SK-N-SH treated with all-trans-retinoic acid at 6 μM for 48 hours (cell line): ENCODE results near the gene CTBP2.

ENCODE experiments used
- ATAC-seq: fragments of 200-7000 bp; cut with Tn5 transposase; 3 replicates; pipeline ENCODE4 v1.9.1; 2020; ENCODE audit warnings: mild to moderate bottlenecking, moderate library complexity
- ARNTL ChIP-seq: fragments of 450-650 bp; formaldehyde crosslinking; IDR thresholded peaks from 2 replicates; pipeline ENCODE4 v1.5.0; 2020; ENCODE audit warnings: low read depth, mild to moderate bottlenecking, moderate library complexity, borderline replicate concordance
- BACH2 ChIP-seq: fragments of 250-450 bp; sonication (Bioruptor Pico); IDR thresholded peaks from 2 replicates; pipeline ENCODE4 v1.9.0; 2021; ENCODE audit warnings: mild to moderate bottlenecking, borderline replicate concordance
- CSDC2 ChIP-seq: fragments of 250-450 bp; sonication (Bioruptor Pico); IDR thresholded peaks from 2 replicates; pipeline ENCODE4 v1.5.0; 2020; ENCODE audit warnings: mild to moderate bottlenecking, moderate library complexity
- CSRNP3 ChIP-seq: fragments of 250-450 bp; sonication (Bioruptor Pico); IDR thresholded peaks from 2 replicates; pipeline ENCODE4 v1.5.1; 2021; ENCODE audit warnings: mild to moderate bottlenecking, moderate library complexity
- ESRRG ChIP-seq: fragments of 250-450 bp; sonication (Bioruptor Pico); IDR thresholded peaks from 2 replicates; pipeline ENCODE4 v1.6.1; 2021; ENCODE audit warnings: mild to moderate bottlenecking
- GLIS3 ChIP-seq: fragments of 250-450 bp; sonication (Bioruptor Pico); IDR thresholded peaks from 2 replicates; pipeline ENCODE4 v1.5.0; 2020; ENCODE audit warnings: mild to moderate bottlenecking, moderate library complexity
- ISL1 ChIP-seq: fragments of 250-450 bp; sonication (Bioruptor Pico); IDR thresholded peaks from 2 replicates; pipeline ENCODE4 v2.1.2; 2022; ENCODE audit warnings: mild to moderate bottlenecking, moderate library complexity
- PATZ1 ChIP-seq: fragments of 250-450 bp; sonication (Bioruptor Pico); IDR thresholded peaks from 2 replicates; pipeline ENCODE4 v1.8.0; 2020; ENCODE audit warnings: mild to moderate bottlenecking, moderate library complexity, borderline replicate concordance
- PPARA ChIP-seq: fragments of 250-450 bp; sonication (Bioruptor Pico); IDR thresholded peaks from 2 replicates; pipeline ENCODE4 v1.5.0; 2020; ENCODE audit warnings: mild to moderate bottlenecking, borderline replicate concordance
- RARB ChIP-seq: fragments of 250-450 bp; sonication (Bioruptor Pico); IDR thresholded peaks from 2 replicates; pipeline ENCODE4 v1.8.0; 2021; ENCODE audit warnings: mild to moderate bottlenecking, moderate library complexity
- SNAI2 ChIP-seq: fragments of 250-450 bp; sonication (Bioruptor Pico); IDR thresholded peaks from 2 replicates; pipeline ENCODE4 v1.5.0; 2020; ENCODE audit warnings: mild to moderate bottlenecking, moderate library complexity
- TCF4 ChIP-seq: fragments of 250-450 bp; sonication (Bioruptor Pico); IDR thresholded peaks from 2 replicates; pipeline ENCODE4 v1.8.0; 2021; ENCODE audit warnings: mild to moderate bottlenecking, moderate library complexity, borderline replicate concordance
- ZC3H10 ChIP-seq: fragments of 250-450 bp; sonication (Bioruptor Pico); IDR thresholded peaks from 2 replicates; pipeline ENCODE4 v1.5.1; 2021; ENCODE audit warnings: mild to moderate bottlenecking, moderate library complexity
- ZFP30 ChIP-seq: fragments of 450-650 bp; formaldehyde crosslinking; IDR thresholded peaks from 2 replicates; pipeline ENCODE4 v1.5.0; 2022; ENCODE audit warnings: mild to moderate bottlenecking, moderate library complexity
- ZNF565 ChIP-seq: fragments of 450-650 bp; formaldehyde crosslinking; conservative IDR thresholded peaks from 2 replicates; pipeline ENCODE4 v1.5.0; 2020; ENCODE audit warnings: low read depth, mild to moderate bottlenecking, moderate library complexity
- ZNF70 ChIP-seq: fragments of 450-650 bp; formaldehyde crosslinking; IDR thresholded peaks from 2 replicates; pipeline ENCODE4 v1.5.0; 2020; ENCODE audit warnings: mild to moderate bottlenecking, moderate library complexity
- TF ChIP-seq, protein P1 (sequence below): fragments of 250-450 bp; sonication (Bioruptor Pico); IDR thresholded peaks from 2 replicates; pipeline ENCODE4 v1.5.1; 2020; ENCODE audit warnings: low read depth, mild to moderate bottlenecking, moderate library complexity
- TF ChIP-seq, protein P2 (sequence below): fragments of 250-450 bp; sonication (Bioruptor Pico); IDR thresholded peaks from 2 replicates; pipeline ENCODE4 v1.8.0; 2021; ENCODE audit warnings: low read depth, mild to moderate bottlenecking, moderate library complexity, borderline replicate concordance

Gene CTBP2

GRCh38 chr10:125134483-125134848, 25.9 kb downstream of the CTBP2 start:
- ATAC-seq, result no peak
- TF ChIP-seq SNAI2 (no peak), RARB (CRISPR knock-in tag) (no peak), TCF4 (no peak), ZC3H10 (no peak), ZNF565 (CRISPR knock-in tag) (no peak), ZNF70 (CRISPR knock-in tag) (no peak), PATZ1 (CRISPR knock-in tag) (no peak)
- TF ChIP-seq, protein P1, sequence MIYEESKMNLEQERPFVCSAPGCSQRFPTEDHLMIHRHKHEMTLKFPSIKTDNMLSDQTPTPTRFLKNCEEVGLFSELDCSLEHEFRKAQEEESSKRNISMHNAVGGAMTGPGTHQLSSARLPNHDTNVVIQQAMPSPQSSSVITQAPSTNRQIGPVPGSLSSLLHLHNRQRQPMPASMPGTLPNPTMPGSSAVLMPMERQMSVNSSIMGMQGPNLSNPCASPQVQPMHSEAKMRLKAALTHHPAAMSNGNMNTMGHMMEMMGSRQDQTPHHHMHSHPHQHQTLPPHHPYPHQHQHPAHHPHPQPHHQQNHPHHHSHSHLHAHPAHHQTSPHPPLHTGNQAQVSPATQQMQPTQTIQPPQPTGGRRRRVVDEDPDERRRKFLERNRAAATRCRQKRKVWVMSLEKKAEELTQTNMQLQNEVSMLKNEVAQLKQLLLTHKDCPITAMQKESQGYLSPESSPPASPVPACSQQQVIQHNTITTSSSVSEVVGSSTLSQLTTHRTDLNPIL (CRISPR knock-in tag), result no peak

DNA sequence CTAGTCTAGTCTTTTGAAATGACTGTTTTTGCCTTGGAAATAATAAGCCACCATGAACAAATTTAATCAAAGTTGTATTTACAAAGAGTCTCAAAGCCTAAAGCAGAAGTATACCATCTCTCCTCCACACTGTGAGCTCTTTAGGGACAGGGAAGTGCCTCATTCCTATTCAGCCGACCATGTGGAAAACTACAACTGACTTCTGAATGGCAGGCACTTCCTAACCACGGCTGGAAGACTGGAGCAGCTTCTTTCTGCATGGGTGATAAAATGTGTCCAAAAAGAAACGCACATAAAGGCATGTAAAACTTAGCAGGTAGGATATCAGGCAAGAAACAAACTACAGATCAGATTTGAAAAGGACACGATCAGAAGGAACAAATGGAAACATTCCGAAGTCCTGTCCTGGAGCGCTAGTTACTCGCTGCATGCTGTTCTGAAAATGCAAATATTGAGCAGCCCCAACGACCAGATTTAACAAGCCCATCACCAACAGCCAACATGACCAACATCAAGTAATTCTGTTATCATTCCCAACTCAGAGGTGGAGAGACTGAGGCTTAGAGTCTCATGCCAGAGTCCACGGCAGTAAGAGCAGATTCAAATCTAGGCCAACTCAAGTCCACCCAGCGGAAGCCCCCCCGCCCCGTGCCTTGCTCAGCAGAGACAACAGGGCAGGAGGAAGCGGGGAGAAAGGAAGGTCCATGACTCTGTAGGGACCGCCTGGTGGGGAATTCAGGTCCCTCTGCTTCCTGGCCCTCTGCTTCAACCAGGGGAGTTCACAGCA, 26.5 kb downstream of the CTBP2 start:
- ATAC-seq, result no peak
- TF ChIP-seq, protein P2, sequence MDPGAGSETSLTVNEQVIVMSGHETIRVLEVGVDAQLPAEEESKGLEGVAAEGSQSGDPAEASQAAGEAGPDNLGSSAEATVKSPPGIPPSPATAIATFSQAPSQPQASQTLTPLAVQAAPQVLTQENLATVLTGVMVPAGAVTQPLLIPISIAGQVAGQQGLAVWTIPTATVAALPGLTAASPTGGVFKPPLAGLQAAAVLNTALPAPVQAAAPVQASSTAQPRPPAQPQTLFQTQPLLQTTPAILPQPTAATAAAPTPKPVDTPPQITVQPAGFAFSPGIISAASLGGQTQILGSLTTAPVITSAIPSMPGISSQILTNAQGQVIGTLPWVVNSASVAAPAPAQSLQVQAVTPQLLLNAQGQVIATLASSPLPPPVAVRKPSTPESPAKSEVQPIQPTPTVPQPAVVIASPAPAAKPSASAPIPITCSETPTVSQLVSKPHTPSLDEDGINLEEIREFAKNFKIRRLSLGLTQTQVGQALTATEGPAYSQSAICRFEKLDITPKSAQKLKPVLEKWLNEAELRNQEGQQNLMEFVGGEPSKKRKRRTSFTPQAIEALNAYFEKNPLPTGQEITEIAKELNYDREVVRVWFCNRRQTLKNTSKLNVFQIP (CRISPR knock-in tag), result no peak
- TF ChIP-seq ARNTL (CRISPR knock-in tag), result no peak
- no peak for TF ChIP-seq BACH2
- TF ChIP-seq CSRNP3, result no peak
- TF ChIP-seq, protein P1 (CRISPR knock-in tag), result no peak
- no peak for TF ChIP-seq ZC3H10
- no peak for TF ChIP-seq ZFP30 (CRISPR knock-in tag)
- no peak for TF ChIP-seq ZNF565 (CRISPR knock-in tag)
- no peak for TF ChIP-seq PPARA
- TF ChIP-seq TCF4, result no peak
- no peak for TF ChIP-seq ISL1
- no peak for TF ChIP-seq GLIS3
- no peak for TF ChIP-seq CSDC2 (CRISPR knock-in tag)
- no peak for TF ChIP-seq ESRRG (CRISPR knock-in tag)
- TF ChIP-seq SNAI2, result no peak
- TF ChIP-seq RARB (CRISPR knock-in tag), result no peak
- TF ChIP-seq, all 23 proteins: peak for 0

DNA sequence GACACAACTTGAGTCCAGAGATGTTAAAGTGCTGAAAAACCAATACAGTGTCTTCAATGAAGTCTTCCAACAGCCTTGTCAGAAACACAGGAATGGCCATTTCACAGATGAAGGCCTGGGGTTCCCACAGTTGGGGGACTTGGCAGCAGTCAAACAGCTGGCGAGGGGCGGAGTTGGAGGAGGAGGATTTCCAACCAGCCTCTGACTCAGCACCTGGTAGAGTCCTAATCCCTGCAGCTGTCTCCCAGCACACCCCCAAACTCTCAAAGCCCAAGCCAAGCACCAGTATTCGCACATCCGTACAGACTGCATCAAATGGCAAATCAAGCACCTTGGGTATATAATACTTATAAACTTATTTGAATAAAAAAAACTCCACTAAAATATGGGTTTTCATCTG, 28.0 kb downstream of the CTBP2 start:
- ATAC-seq, result no peak
- no peak for TF ChIP-seq ESRRG (CRISPR knock-in tag)
- no peak for TF ChIP-seq RARB (CRISPR knock-in tag)

DNA sequence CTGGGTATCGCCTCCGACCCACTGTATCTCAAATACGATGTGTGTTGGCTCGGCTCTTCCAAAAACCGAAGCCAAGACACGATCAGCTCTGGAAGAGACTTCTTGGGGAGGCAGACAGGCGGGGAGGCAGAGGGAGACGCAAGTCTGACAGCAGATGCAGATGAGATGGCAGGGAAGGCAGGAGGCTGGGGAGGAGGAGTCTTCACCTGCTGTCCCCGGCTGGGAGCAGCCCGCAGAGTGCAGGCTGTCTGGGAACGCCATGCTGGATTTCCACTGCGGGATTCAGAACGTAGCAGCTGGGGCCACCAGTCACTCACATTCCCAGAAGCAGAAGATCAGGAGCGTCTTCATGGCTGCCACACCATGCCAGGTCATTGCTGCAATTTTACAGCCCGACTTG, 29.4 kb downstream of the CTBP2 start:
- no peak for ATAC-seq
- TF ChIP-seq BACH2 (no peak), RARB (CRISPR knock-in tag) (no peak), PATZ1 (CRISPR knock-in tag) (no peak), ISL1 (no peak)
